ENCODE measurements around the gene ZNF281. TPM values are rescaled to one million over a fixed set of nuclear protein-coding genes. Genes with fewer than 3 reads are reported as not detected.
"Not testable (repeated sequence)": the region's sequence is repeated elsewhere in the genome, so short reads cannot be mapped to it uniquely, and the experiment has no call there.

The ZNF281 gene
- total RNA-seq, 1 donor from 2014 or later: 18.9 TPM

DNA sequence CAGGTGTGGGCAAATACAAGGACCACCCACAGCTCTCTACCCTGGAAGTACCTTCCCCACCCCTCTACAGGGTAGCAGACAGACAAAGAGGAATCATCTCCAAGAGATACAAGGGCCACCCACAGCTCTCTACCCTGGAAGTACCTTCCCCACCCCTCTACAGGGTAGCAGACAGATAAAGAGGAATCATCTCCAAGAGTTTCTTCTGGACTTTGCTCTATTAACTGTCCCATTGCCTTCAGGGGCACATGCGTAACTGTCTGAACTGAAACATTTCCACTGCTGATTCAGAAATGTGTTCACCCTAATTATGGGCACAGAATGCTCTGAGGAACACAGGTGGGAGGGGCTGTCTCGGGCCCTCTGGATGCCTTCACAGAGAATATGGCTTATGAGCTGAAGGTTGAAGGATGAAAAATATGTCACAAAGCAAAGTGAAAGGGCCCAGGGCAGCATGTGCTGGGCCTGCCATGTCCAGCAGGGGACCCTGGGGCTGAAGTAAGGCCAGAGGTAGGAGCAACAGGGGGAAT lies 43.9 kb downstream of the ZNF281 start:
- peaks cover 2% of the 10 kb centered on the region for H3K4me1 Mint-ChIP-seq (ENCODE audit: low read depth)
- H3K9me3 Mint-ChIP-seq: no peaks in the 10 kb centered on the region
- peaks cover 4% of the 10 kb centered on the region for H3K27me3 Mint-ChIP-seq (ENCODE audit: low read depth)
- intact Hi-C loops (cut with micrococcal nuclease): no loop called here
- H3K27ac Mint-ChIP-seq: no peak overlapping the region
- no peak for DNase-seq (ENCODE audit: low spot score)
- H3K4me3 Mint-ChIP-seq (ENCODE audit: low read depth): no peak overlapping the region
- H3K36me3 Mint-ChIP-seq (ENCODE audit: low read depth): no peaks in the 10 kb centered on the region

DNA sequence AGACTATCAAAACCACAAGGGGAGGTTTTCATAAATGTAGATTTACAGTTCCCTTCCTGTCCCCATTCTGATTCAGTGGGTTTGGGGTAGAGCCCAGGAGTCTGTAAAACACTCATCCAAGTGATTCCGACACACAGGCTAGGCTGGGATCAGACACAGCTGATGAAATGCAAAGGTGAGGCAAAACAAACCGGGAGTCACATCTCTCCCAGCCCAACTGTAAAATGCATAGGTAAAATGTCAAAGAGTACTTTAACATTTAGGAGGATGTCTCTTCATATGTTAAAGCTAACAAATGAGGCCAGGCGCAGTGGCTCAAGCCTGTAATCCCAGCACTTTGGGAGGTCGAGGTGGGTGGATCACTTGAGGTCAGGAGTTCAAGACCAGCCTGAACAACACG lies 45.0 kb downstream of the ZNF281 start:
- intact Hi-C loops (cut with micrococcal nuclease): no loop called here
- Mint-ChIP-seq H3K36me3 (ENCODE audit: low read depth) (no peaks in the 10 kb centered on the region), H3K4me3 (ENCODE audit: low read depth) (no peak overlapping the region), H3K27me3 (ENCODE audit: low read depth) (peaks cover 4% of the 10 kb centered on the region), H3K9me3 (no peaks in the 10 kb centered on the region), H3K27ac (no peak overlapping the region), H3K4me1 (ENCODE audit: low read depth) (peaks cover 2% of the 10 kb centered on the region)
- DNase-seq (ENCODE audit: low spot score): no peak

DNA sequence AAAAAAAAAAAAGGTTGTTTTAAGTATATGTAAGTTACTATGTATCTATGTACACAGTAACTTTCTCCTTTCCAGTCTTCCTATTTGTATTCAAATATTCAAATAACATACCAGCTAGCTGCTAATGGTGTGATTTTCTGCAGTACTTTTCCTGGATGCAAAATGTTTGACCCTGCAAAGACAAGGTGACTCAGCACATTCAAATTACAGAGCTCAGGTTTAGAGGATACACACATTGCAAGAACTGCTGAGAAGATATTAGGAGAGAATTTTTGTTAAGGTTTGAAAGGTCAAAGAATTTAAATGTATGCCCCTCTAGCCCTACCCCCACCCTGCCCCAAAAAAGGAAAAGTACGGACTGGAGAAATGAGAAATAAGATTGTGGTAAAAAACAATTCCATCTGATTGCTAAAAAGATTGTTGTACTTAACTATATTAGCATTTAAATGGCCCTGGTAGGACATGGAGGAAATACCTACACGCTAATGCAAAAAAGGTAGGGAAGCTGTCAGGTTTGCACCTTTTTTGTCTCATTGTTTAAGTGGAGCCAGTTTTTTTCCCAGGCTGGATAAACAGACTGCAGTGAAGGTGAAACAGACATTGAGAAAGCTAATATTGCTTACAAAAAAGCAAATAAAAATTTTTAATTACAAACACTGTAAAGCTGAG lies 45.6 kb downstream of the ZNF281 start:
- no peak for DNase-seq (ENCODE audit: low spot score)
- Mint-ChIP-seq H3K4me3 (ENCODE audit: low read depth) (no peak overlapping the region), H3K27me3 (ENCODE audit: low read depth) (peaks cover 4% of the 10 kb centered on the region), H3K9me3 (no peaks in the 10 kb centered on the region), H3K36me3 (ENCODE audit: low read depth) (no peaks in the 10 kb centered on the region), H3K4me1 (ENCODE audit: low read depth) (peaks cover 2% of the 10 kb centered on the region), H3K27ac (no peak overlapping the region)
- intact Hi-C loops (cut with micrococcal nuclease): no loop called here

DNA sequence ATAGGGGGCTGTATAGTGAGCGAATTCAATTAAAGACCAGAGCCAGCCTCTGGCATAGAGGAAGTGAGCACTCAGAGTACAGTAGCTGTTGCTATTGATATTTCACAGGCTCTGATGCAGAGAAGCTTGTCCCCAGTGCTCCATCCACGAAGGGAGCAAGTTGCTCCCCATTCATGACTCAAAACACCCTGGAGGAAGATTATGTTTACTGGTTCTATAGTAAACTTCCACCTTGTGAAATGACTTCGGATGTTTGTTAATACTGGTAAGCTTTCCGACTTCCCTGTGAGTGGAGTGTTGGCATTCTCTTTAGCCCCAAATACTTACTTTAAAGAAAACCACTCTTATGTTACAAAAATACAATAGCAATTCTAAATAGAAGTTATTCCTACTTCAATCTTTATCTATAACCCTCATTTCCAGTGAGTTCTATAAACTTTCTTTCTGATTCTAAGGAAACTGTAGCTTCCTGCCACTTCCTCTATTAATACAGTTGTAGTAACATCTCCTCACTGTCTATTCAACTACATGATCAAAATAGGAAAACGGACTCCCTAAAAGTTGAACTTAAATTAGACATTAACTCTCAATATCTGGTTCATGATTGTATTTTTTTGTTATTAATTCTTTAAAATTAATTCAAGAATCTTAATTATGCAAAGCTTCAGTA lies 46.4 kb downstream of the ZNF281 start:
- no peak for DNase-seq (ENCODE audit: low spot score)
- no peaks in the 10 kb centered on the region for H3K36me3 Mint-ChIP-seq (ENCODE audit: low read depth)
- H3K27ac Mint-ChIP-seq: no peak overlapping the region
- no peaks in the 10 kb centered on the region for H3K9me3 Mint-ChIP-seq
- intact Hi-C loops (cut with micrococcal nuclease): no loop called here
- H3K27me3 Mint-ChIP-seq (ENCODE audit: low read depth): peaks cover 5% of the 10 kb centered on the region
- peaks cover 2% of the 10 kb centered on the region for H3K4me1 Mint-ChIP-seq (ENCODE audit: low read depth)
- no peak overlapping the region for H3K4me3 Mint-ChIP-seq (ENCODE audit: low read depth)

DNA sequence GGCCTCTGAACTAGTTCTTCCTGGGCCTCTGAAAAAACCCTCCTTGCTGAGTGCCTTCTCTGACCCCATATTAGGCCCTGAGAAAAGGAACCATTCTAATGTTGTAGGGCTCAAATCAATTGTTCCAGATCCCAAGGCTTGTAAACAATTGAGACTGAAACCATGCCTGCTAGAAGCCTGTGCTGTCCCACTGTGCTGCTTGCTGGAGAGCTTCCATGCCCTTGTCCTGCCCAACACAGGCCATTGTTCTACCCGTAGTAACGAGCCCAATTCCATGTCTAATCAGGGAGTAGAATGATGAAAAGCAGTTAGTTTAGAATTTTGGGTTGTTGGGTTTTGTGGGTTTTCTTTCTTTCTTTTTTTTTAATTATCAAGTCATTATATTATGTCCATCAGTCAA lies 47.4 kb downstream of the ZNF281 start:
- H3K4me3 Mint-ChIP-seq (ENCODE audit: low read depth): no peak overlapping the region
- no peak for DNase-seq (ENCODE audit: low spot score)
- H3K36me3 Mint-ChIP-seq (ENCODE audit: low read depth): no peaks in the 10 kb centered on the region

DNA sequence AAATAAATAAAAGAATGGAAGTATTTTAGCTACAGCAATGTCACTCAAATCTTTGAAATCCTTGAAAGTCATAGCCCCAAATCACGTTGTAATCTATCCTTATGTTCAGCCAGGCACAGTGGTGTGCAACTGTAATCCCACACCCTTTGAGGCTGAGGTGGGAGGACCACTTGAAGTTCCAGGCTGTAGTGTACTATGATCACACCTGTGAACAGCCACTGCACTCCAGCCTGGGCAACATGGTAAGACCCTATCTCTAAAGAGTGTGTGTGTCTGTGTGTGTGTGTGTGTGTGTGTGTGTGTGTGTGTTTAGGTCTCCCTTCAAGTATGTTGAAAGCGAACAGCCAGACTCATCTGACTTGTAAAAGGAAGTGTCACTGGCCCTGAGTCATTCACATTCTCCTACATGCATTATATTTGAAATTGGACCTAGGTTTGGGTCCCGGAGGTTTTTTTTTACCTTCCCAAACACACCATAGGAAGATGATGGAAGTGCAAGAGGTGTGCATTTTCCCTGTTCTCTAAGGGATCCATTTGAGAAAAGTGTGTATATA lies 50.1 kb downstream of the ZNF281 start:
- intact Hi-C loops (cut with micrococcal nuclease): no loop called here
- Mint-ChIP-seq H3K9me3 (no peaks in the 10 kb centered on the region), H3K27me3 (ENCODE audit: low read depth) (peaks cover 6% of the 10 kb centered on the region), H3K4me3 (ENCODE audit: low read depth) (no peak overlapping the region), H3K4me1 (ENCODE audit: low read depth) (peaks cover 9% of the 10 kb centered on the region), H3K27ac (no peak overlapping the region), H3K36me3 (ENCODE audit: low read depth) (no peaks in the 10 kb centered on the region)
- no peak for DNase-seq (ENCODE audit: low spot score)

More for the DNA sequence above, 47.4 kb downstream of the ZNF281 start:
- Mint-ChIP-seq H3K27me3 (ENCODE audit: low read depth) (peaks cover 6% of the 10 kb centered on the region), H3K27ac (no peak overlapping the region), H3K9me3 (no peaks in the 10 kb centered on the region), H3K4me1 (ENCODE audit: low read depth) (peaks cover 2% of the 10 kb centered on the region)
- intact Hi-C loops (cut with micrococcal nuclease): no loop called here

DNA sequence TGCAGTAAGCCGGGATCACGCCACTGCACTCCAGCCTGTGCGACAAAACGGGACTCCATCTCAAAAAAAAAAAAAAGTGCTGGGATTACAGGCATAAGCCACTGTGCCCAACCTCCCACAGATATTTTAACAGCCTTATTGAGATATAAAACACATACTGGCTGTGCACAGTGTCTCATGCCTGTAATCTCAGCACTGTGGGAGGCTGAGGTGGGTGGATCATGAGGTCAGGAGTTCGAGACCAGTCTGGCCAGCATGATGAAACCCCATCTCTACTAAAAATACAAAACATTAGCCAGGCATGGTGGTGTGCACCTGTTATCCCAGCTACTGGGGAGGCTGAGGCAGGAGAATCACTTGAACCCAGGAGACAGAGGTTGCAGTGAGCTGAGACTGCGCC lies 51.9 kb downstream of the ZNF281 start:
- H3K4me3 Mint-ChIP-seq (ENCODE audit: low read depth); H3K9me3 Mint-ChIP-seq; intact Hi-C loops (cut with micrococcal nuclease); DNase-seq (ENCODE audit: low spot score); H3K27ac Mint-ChIP-seq; H3K27me3 Mint-ChIP-seq (ENCODE audit: low read depth); H3K36me3 Mint-ChIP-seq (ENCODE audit: low read depth): not testable (repeated sequence)
- H3K4me1 Mint-ChIP-seq (ENCODE audit: low read depth): peaks cover 25% of the 10 kb centered on the region

DNA sequence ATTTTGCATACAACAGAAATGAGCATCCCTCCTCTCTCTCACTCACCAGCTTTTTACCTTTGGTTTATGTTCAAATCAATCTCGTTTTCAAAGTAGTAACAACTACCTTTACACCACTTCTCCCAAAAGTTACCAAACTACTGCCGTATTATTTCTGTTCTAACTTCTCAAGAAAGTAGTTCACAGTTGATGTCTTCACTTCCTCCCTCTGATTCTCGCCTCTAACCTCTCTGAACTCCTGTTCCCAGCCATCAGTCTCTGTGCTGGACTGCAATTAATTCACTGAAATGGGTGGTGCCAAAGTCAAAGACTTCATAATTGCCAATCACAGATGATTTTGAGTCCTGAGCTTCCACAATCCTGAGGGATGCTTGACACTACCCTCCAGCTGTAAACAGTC lies 54.0 kb downstream of the ZNF281 start:
- intact Hi-C loops (cut with micrococcal nuclease): no loop called here
- H3K27ac Mint-ChIP-seq: no peak overlapping the region
- H3K9me3 Mint-ChIP-seq: no peaks in the 10 kb centered on the region
- H3K4me3 Mint-ChIP-seq (ENCODE audit: low read depth): no peak overlapping the region
- no peaks in the 10 kb centered on the region for H3K36me3 Mint-ChIP-seq (ENCODE audit: low read depth)
- H3K4me1 Mint-ChIP-seq (ENCODE audit: low read depth): peaks cover 41% of the 10 kb centered on the region
- peaks cover 2% of the 10 kb centered on the region for H3K27me3 Mint-ChIP-seq (ENCODE audit: low read depth)
- DNase-seq (ENCODE audit: low spot score): no peak

Other genes with a start within 250 kb of the ZNF281 start
- gene KIF14, start 210.7 kb upstream of the ZNF281 start, total RNA-seq: 13.8 and 14.9 TPM in 2 replicates